ENCODE results near the gene RTP2.

The RTP2 gene

DNA sequence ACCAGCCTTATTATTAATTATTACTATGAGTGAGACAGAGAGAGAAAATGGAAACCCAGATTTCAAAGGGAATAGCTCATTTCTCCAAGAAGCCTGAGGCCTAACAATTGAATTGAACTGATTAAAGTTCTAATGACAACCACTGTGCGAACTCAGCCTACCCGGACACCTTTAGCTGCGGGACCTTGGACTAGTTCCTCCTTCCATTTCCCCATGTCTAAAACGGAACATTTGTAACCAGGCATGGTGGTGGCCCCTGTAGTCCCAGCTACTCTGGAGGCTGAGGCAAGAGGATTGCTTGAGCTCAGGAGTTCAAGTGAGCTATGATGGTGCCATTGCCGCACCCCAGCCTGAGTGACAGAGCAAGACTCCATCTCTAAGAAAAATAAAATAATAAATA, 16.4 kb upstream of the RTP2 start:
- Histone ChIP-seq H3K9me3 (no peaks in the 10 kb centered on the region), H3K27me3 (ENCODE audit: low read depth) (no peaks in the 10 kb centered on the region), H3K4me3 (no peak overlapping the region), H3K36me3 (replicated peaks) (no peaks in the 10 kb centered on the region), H3K4me1 (no peaks in the 10 kb centered on the region)
- no peak for DNase-seq (ENCODE audit: low spot score in 2 of 2)
- in situ Hi-C loops (cut with MboI; ENCODE audit: low sequenced_read_pairs), result no loop called here

DNA sequence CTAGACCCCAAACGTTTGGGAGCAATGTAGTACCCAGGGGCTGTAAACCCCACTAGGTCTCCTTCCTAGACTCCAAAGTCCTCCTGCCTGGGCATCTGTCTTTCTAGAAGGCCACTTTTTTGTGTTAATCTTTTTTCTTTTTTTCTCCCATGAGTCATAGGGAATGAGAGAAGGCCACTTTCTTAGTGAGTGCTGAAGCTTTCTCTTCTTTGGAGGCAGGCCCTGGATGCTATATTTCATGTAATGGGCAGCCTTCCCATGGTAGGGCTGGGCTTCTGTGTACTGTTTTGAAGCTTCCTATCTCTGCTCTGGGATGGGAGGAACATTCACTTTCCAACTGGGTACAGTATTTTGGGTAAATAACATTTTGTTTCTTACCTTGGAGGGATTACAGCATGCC, 15.2 kb upstream of the RTP2 start:
- Histone ChIP-seq H3K4me3 (no peak overlapping the region), H3K9me3 (no peaks in the 10 kb centered on the region), H3K4me1 (no peaks in the 10 kb centered on the region), H3K27me3 (ENCODE audit: low read depth) (no peaks in the 10 kb centered on the region), H3K36me3 (replicated peaks) (no peaks in the 10 kb centered on the region)
- in situ Hi-C loops (cut with MboI; ENCODE audit: low sequenced_read_pairs), result no loop called here
- no peak for DNase-seq (ENCODE audit: low spot score in 2 of 2)

- Histone ChIP-seq H3K4me1 (no peaks in the 10 kb centered on the region), H3K27me3 (ENCODE audit: low read depth) (no peaks in the 10 kb centered on the region), H3K4me3 (no peak overlapping the region), H3K9me3 (no peaks in the 10 kb centered on the region), H3K36me3 (replicated peaks) (no peaks in the 10 kb centered on the region)
- in situ Hi-C loops (cut with MboI; ENCODE audit: low sequenced_read_pairs), result no loop called here
- peak; percentile 38 to 82 for DNase-seq (ENCODE audit: low spot score in 2 of 2)
These were observed 12.1 kb upstream of the RTP2 start for GRCh38 chr3:187714404-187714979.

DNA sequence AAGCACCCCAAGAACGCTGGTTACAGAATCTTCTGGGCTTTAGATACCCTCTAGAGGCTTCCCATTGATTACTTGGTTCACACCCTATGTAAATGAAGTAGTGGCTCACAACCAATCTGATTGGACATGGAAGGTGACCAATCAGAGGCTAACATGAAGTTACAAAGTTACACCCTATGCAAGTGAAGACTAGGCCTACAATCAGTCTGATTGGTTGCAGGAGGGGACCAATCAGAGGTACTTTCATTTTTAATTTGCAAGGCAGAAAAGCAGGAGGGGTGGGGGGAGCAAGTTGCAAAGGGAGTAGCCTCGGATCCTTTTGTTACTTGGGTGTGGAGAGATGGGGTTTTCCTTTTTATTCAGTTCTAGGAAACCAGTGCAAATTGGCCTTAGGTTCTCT, 11.1 kb upstream of the RTP2 start:
- H3K4me3 ChIP-seq, result no peak overlapping the region
- no peaks in the 10 kb centered on the region for H3K36me3 ChIP-seq (replicated peaks)
- no peaks in the 10 kb centered on the region for H3K4me1 ChIP-seq
- no peaks in the 10 kb centered on the region for H3K27me3 ChIP-seq (ENCODE audit: low read depth)
- no peaks in the 10 kb centered on the region for H3K9me3 ChIP-seq
- DNase-seq (ENCODE audit: low spot score in 2 of 2), result peak; percentile 4 to 22
- in situ Hi-C loops (cut with MboI; ENCODE audit: low sequenced_read_pairs), result no loop called here

- DNase-seq (ENCODE audit: low spot score in 2 of 2), result peak; percentile 44 to 46
- H3K4me1 ChIP-seq, result no peaks in the 10 kb centered on the region
- in situ Hi-C loops (cut with MboI; ENCODE audit: low sequenced_read_pairs), result no loop called here
- no peaks in the 10 kb centered on the region for H3K36me3 ChIP-seq (replicated peaks)
- H3K27me3 ChIP-seq (ENCODE audit: low read depth), result no peaks in the 10 kb centered on the region
- no peaks in the 10 kb centered on the region for H3K9me3 ChIP-seq
- no peak overlapping the region for H3K4me3 ChIP-seq
These were observed 6.8 kb upstream of the RTP2 start for GRCh38 chr3:187709155-187709554.

DNA sequence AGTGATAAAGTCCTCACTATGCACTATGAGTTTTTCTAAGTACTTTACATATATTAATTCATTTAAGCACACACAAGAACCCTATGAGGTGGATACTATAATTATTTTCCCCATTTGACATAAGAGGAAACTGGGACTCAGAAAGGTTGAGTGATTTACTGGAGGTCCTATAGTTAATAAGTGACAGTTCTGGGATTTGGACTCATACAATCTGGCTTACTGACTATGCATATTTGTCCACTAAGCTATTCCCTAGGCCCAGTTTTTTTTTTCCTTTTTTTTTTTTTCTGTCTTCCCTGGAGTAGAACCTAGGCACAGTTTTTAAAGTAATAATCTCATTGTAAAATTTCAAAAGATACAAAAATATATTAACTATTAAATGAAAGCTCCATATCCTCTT, 6.3 kb upstream of the RTP2 start:
- in situ Hi-C loops (cut with MboI; ENCODE audit: low sequenced_read_pairs), result no loop called here
- no peaks in the 10 kb centered on the region for H3K36me3 ChIP-seq (replicated peaks)
- H3K27me3 ChIP-seq (ENCODE audit: low read depth), result no peaks in the 10 kb centered on the region
- no peaks in the 10 kb centered on the region for H3K9me3 ChIP-seq
- no peaks in the 10 kb centered on the region for H3K4me1 ChIP-seq
- DNase-seq (ENCODE audit: low spot score in 2 of 2), result no peak
- H3K4me3 ChIP-seq, result no peak overlapping the region

DNA sequence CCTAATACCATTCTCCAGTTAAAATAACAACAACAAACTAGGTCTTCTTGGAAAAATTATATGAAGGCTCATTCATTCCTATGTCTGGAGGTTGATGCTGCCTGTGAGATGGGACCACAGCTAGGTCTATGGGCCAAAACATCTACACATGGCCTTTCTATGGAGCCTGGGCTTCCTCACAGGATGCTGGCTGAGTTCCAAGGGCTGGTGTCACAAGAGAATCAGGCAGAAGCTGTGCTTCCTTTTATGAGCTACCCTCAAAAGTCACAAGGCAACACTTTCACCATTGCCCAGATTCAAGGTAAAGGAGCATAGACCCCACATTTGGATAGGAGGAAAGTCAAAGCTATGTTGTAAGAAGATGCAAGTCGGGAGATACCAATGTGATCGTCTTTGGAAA, 4.6 kb upstream of the RTP2 start:
- DNase-seq (ENCODE audit: low spot score in 2 of 2), result no peak
- in situ Hi-C loops (cut with MboI; ENCODE audit: low sequenced_read_pairs), result no loop called here
- Histone ChIP-seq H3K9me3 (no peaks in the 10 kb centered on the region), H3K36me3 (replicated peaks) (no peaks in the 10 kb centered on the region), H3K27me3 (ENCODE audit: low read depth) (no peaks in the 10 kb centered on the region), H3K4me3 (no peak overlapping the region), H3K4me1 (no peaks in the 10 kb centered on the region)

DNA sequence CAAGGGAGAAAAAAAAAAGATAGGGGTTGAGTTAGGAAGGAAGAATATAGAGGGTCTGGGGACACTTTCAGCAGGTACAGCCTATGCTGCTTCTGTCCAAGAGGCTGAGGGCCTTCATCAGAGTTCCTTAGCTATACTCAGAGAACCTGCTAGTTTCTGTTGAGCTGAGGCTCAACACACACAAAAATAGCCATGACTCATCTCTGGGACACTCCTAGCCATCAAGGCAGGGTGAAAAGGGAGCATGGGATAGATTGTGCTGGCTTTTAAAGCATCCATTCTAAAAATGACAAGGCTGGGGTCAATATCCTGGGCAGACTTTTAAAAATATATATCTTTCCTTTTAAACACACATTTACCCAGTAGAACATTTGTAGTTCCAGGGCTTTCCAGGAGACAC, 2.8 kb upstream of the RTP2 start:
- in situ Hi-C loops (cut with MboI; ENCODE audit: low sequenced_read_pairs), result no loop called here
- no peak for DNase-seq (ENCODE audit: low spot score in 2 of 2)
- no peak overlapping the region for H3K4me3 ChIP-seq
- H3K9me3 ChIP-seq, result no peaks in the 10 kb centered on the region
- no peaks in the 10 kb centered on the region for H3K27me3 ChIP-seq (ENCODE audit: low read depth)
- H3K4me1 ChIP-seq, result no peaks in the 10 kb centered on the region
- H3K36me3 ChIP-seq (replicated peaks), result no peaks in the 10 kb centered on the region

GRCh38 chr3:187700249-187700648, 2.1 kb downstream of the RTP2 start:
- H3K27me3 ChIP-seq (ENCODE audit: low read depth), result no peaks in the 10 kb centered on the region
- no peak overlapping the region for H3K4me3 ChIP-seq
- in situ Hi-C loops (cut with MboI; ENCODE audit: low sequenced_read_pairs), result no loop called here
- H3K36me3 ChIP-seq (replicated peaks), result no peaks in the 10 kb centered on the region
- no peaks in the 10 kb centered on the region for H3K4me1 ChIP-seq
- no peaks in the 10 kb centered on the region for H3K9me3 ChIP-seq
- no peak for DNase-seq (ENCODE audit: low spot score in 2 of 2)

- Histone ChIP-seq H3K27me3 (ENCODE audit: low read depth) (no peaks in the 10 kb centered on the region), H3K36me3 (replicated peaks) (no peaks in the 10 kb centered on the region), H3K4me1 (no peaks in the 10 kb centered on the region), H3K9me3 (no peaks in the 10 kb centered on the region), H3K4me3 (no peak overlapping the region)
- in situ Hi-C loops (cut with MboI; ENCODE audit: low sequenced_read_pairs), result loop anchor here (25.0 kb wide), 1 partner anchor 861 kb away; the partner anchor contains the start of gene ADIPOQ
- no peak for DNase-seq (ENCODE audit: low spot score in 2 of 2)
These were observed 3.6 kb downstream of the RTP2 start for GRCh38 chr3:187698499-187699399.

DNA sequence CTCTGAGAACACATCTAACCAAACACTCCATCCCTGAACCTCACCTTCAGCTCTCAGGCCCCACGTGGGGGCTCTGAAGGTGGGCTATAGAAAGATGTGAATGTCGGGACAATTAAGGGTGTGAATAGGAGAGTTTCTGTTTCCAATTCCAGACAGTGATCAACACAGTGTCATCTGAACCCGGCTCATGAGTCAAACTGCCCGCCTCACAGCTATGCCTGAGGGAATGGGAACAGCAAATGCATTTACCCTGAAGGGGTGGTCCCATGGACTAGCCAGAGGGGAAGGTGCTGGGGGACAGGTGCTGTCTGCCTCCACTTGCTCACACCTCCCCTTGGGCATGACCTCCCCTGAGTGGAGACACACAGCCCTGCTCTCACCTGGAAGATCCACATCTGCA, 6.3 kb downstream of the RTP2 start:
- no peaks in the 10 kb centered on the region for H3K36me3 ChIP-seq (replicated peaks)
- no peaks in the 10 kb centered on the region for H3K4me1 ChIP-seq
- DNase-seq (ENCODE audit: low spot score in 2 of 2), result no peak
- in situ Hi-C loops (cut with MboI; ENCODE audit: low sequenced_read_pairs), result loop anchor here (25.0 kb wide), 1 partner anchor 859 kb away; the partner anchor contains the start of gene ADIPOQ
- no peaks in the 10 kb centered on the region for H3K27me3 ChIP-seq (ENCODE audit: low read depth)
- no peaks in the 10 kb centered on the region for H3K9me3 ChIP-seq
- H3K4me3 ChIP-seq, result no peak overlapping the region

- no peak for DNase-seq (ENCODE audit: low spot score in 2 of 2)
- in situ Hi-C loops (cut with MboI; ENCODE audit: low sequenced_read_pairs), result loop anchor here (25.0 kb wide), 1 partner anchor 858 kb away; the partner anchor contains the start of gene ADIPOQ
These were observed 6.9 kb downstream of the RTP2 start for GRCh38 chr3:187695449-187695848.

DNA sequence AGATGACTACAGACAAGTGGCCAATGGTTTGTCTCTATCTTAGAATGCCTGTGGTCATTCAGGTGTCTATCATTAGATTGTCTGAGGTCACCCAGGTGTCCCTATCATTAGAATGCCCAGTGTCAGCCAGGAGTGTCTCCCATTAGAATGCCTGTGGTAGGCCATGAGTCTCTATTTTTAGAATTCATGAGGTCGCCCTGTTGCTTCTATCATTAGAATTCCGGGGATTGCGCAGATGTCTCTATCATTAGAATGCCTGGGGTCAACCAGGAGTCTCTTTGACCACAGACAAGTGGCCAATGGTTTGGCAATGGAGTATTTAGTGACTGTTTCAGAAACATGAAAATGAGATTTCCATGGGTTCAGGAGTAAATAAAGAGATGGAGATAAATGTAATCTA, 7.6 kb downstream of the RTP2 start:
- H3K4me3 ChIP-seq, result no peak overlapping the region
- DNase-seq (ENCODE audit: low spot score in 2 of 2), result no peak
- in situ Hi-C loops (cut with MboI; ENCODE audit: low sequenced_read_pairs), result loop anchor here (25.0 kb wide), 1 partner anchor 858 kb away; the partner anchor contains the start of gene ADIPOQ
- H3K4me1 ChIP-seq, result no peaks in the 10 kb centered on the region
- no peaks in the 10 kb centered on the region for H3K36me3 ChIP-seq (replicated peaks)
- no peaks in the 10 kb centered on the region for H3K27me3 ChIP-seq (ENCODE audit: low read depth)
- H3K9me3 ChIP-seq, result no peaks in the 10 kb centered on the region

More at GRCh38 chr3:187695449-187695848, 6.9 kb downstream of the RTP2 start:
- H3K27me3 ChIP-seq (ENCODE audit: low read depth), result no peaks in the 10 kb centered on the region
- no peaks in the 10 kb centered on the region for H3K4me1 ChIP-seq
- no peaks in the 10 kb centered on the region for H3K9me3 ChIP-seq
- no peak overlapping the region for H3K4me3 ChIP-seq
- no peaks in the 10 kb centered on the region for H3K36me3 ChIP-seq (replicated peaks)

DNA sequence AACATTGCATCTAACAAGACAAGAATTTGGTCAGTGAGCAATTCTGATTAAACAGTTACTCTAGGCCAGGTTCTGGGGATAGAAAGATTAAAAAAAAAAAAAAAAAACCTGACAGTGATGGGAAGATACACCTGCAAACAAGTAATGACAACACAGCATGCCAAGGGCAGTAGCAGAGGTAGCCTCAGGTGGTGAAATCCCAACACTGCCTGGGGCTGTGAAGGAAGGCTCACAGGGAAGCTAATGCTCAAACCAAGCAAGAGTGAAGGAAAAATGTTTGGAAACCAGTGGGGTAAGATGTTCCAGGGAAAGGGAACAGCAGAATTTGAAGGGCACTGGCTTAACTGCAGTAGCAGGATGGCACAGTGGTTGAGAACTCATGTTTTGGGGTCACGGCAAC, 8.9 kb downstream of the RTP2 start:
- DNase-seq (ENCODE audit: low spot score in 2 of 2), result no peak
- no peaks in the 10 kb centered on the region for H3K36me3 ChIP-seq (replicated peaks)
- H3K4me3 ChIP-seq, result no peak overlapping the region
- no peaks in the 10 kb centered on the region for H3K27me3 ChIP-seq (ENCODE audit: low read depth)
- in situ Hi-C loops (cut with MboI; ENCODE audit: low sequenced_read_pairs), result loop anchor here (25.0 kb wide), 1 partner anchor 856 kb away; the partner anchor contains the start of gene ADIPOQ
- H3K4me1 ChIP-seq, result no peaks in the 10 kb centered on the region
- no peaks in the 10 kb centered on the region for H3K9me3 ChIP-seq

Measured in HAP-1 (cell line).